Osteocyte (in vitro differentiated cells): ENCODE data around the gene G6PC3. TPM values are rescaled to one million over a fixed set of nuclear protein-coding genes. Genes with fewer than 3 reads are reported as not detected.

ENCODE experiments used
- DNase-seq: peaks from one replicate; pipeline ENCODE4 v3.0.0; 2021; ENCODE audit warnings: mixed read lengths; ENCODE audit not compliant: unreplicated experiment; ENCODE audit errors: extremely low spot score
- H3K27ac Mint-ChIP-seq: one replicate; pipeline ENCODE4 v1.8.0; 2021; ENCODE audit warnings: mild to moderate bottlenecking, mixed read lengths; ENCODE audit not compliant: unreplicated experiment
- H3K27me3 Mint-ChIP-seq: one replicate; pipeline ENCODE4 v1.8.0; 2021; ENCODE audit warnings: mixed read lengths; ENCODE audit not compliant: unreplicated experiment
- H3K36me3 Mint-ChIP-seq: one replicate; pipeline ENCODE4 v1.8.0; 2021; ENCODE audit warnings: mixed read lengths; ENCODE audit not compliant: unreplicated experiment
- H3K4me1 Mint-ChIP-seq: one replicate; pipeline ENCODE4 v1.8.0; 2021; ENCODE audit warnings: mixed read lengths; ENCODE audit not compliant: unreplicated experiment
- H3K4me3 Mint-ChIP-seq: one replicate; pipeline ENCODE4 v1.8.0; 2021; ENCODE audit warnings: mild to moderate bottlenecking, moderate library complexity, mixed read lengths; ENCODE audit not compliant: unreplicated experiment
- H3K9me3 Mint-ChIP-seq: one replicate; pipeline ENCODE4 v1.8.0; 2021; ENCODE audit warnings: mixed read lengths; ENCODE audit not compliant: unreplicated experiment
- total RNA-seq: library from RNA; stranded (reverse); gene quantifications from 2 replicates; pipeline ENCODE4 v1.2.1, GENCODE V29; 2021
- TF ChIP-seq, protein P1 (sequence below): fragments of 200-600 bp; sonication (generic); IDR thresholded peaks from 2 replicates; pipeline ENCODE4 v1.5.0; 2021; ENCODE audit warnings: antibody characterized with exemption, mild to moderate bottlenecking, moderate library complexity

G6PC3 gene
- total RNA-seq, 1 donor from 2014 or later = 60.3 TPM

DNA sequence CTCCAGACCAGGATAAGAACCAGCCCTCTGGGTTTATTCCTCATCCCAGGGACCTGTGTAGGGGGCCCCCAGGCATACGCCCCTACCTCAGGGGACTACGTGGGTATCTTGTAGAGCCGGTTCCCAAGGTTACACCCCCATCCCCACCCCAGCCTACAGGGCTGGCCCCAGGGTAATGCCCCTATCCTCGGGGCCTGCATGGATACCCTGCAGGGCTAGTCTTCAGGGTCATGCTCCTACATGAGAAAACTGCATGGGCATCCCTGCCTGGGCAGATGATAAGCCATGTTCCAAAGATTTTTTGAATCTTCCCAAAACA, 38.7 kb downstream of the G6PC3 start:
- no peaks in the 10 kb centered on the region for H3K9me3 Mint-ChIP-seq
- peaks cover 44% of the 10 kb centered on the region for H3K4me1 Mint-ChIP-seq
- peaks cover 11% of the 10 kb centered on the region for H3K36me3 Mint-ChIP-seq
- no peak for DNase-seq
- H3K27me3 Mint-ChIP-seq = no peaks in the 10 kb centered on the region
- H3K27ac Mint-ChIP-seq = peak overlapping the region; percentile 95
- TF ChIP-seq, protein P1, sequence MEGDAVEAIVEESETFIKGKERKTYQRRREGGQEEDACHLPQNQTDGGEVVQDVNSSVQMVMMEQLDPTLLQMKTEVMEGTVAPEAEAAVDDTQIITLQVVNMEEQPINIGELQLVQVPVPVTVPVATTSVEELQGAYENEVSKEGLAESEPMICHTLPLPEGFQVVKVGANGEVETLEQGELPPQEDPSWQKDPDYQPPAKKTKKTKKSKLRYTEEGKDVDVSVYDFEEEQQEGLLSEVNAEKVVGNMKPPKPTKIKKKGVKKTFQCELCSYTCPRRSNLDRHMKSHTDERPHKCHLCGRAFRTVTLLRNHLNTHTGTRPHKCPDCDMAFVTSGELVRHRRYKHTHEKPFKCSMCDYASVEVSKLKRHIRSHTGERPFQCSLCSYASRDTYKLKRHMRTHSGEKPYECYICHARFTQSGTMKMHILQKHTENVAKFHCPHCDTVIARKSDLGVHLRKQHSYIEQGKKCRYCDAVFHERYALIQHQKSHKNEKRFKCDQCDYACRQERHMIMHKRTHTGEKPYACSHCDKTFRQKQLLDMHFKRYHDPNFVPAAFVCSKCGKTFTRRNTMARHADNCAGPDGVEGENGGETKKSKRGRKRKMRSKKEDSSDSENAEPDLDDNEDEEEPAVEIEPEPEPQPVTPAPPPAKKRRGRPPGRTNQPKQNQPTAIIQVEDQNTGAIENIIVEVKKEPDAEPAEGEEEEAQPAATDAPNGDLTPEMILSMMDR = no peak
- no peak overlapping the region for H3K4me3 Mint-ChIP-seq

DNA sequence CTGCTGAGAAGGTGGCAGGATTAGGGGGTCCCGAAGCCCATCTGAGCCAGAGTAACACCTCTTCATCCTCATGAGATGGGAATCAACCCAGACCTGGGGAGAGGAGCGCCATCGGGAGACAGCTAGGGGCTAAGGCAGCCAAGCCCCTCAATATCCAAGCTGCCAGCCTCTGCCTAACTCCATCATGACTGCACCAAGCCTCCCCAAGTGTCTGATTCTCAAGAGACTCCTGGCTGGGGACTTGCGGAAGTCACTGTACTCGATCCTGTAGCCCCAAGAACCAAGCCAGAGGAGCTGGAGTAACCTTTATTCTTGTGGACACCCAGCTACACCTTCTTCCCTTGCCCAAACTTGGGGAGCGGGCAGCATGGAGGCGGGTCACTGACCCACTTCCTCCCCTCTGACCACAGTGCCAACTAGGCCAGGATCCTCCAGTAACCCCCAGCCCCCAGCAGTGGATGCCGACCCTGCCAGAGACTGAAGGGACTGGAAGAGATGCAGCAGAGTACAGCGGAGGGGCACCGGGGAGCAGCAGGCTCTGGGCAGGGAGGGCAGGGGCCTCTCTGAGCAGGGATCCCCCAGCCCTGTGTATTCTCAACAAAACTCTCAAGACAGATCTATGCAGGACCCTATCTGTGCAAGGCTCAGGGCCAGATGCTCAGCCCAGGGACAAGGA, 39.6 kb downstream of the G6PC3 start:
- Mint-ChIP-seq H3K4me1 (peaks cover 44% of the 10 kb centered on the region), H3K9me3 (no peaks in the 10 kb centered on the region), H3K27ac (peak overlapping the region; percentile 54), H3K36me3 (peaks cover 8% of the 10 kb centered on the region), H3K4me3 (peak overlapping the region; percentile 32), H3K27me3 (no peaks in the 10 kb centered on the region)
- no peak for DNase-seq
- TF ChIP-seq, protein P1 = no peak

DNA sequence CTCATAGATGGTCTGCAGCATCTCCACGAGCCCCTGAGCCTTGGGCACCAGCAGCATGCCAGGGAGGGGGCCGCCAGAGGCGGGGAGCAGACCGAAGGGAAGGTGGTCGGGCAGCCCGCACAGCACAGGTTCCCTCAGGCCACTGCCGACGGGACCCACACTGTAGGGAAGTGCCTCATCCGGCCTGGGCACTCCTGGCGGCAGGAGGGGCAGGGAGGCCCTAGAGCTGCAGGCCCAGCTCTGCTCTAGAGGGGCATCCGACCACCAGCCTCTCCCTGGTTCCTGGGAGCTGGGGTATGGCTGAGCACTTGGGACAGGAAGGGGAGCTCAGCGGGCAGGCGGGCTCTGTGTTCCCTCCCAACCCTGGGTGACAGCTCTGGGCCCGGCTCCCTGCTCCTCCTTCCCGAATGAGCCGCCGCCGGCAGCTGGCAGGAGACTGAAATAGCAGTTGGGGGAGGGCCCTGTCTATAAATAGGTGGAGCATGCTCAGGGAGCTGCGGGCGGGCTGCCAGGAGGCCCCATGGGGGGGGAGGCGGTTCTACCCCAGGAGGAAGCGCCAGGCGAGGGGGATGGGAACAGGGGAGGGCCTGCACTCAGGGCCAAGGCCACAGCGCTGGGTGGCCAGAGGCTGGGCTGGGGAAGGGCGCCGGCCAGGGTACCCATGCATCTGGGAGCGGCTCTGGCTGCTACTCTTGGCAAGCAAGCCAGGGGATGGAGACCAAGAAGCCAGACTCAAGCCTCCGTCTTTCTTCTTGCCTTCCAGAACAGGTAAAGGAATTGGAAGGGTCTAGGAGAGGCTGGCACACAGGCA, 40.5 kb downstream of the G6PC3 start:
- Mint-ChIP-seq H3K27ac (peak overlapping the region; percentile 54), H3K4me3 (peak overlapping the region; percentile 32), H3K36me3 (peaks cover 8% of the 10 kb centered on the region), H3K9me3 (no peaks in the 10 kb centered on the region), H3K27me3 (no peaks in the 10 kb centered on the region), H3K4me1 (peaks cover 44% of the 10 kb centered on the region)
- TF ChIP-seq, protein P1 = no peak
- DNase-seq = peak; percentile 97

DNA sequence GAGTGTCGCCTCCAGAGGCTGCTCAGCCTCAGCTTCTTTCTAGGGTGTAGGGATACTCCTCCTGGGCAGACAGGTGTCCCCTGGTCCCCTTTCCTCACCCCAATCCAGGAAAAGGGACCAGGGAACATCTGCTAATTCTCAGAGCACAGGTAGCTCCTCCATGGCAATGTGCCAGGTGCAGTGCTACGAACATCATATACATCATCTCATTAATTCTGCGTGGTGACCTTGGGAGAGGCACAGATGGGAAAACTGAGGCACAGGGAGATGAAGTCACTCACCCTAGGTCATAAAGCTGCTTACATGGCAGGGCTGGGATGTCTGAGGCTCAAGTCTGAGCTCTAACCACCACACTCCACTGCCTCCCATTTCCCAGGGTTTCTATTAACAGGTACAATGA, 41.2 kb downstream of the G6PC3 start:
- peak overlapping the region; percentile 18 for H3K27ac Mint-ChIP-seq
- DNase-seq = no peak
- peaks cover 10% of the 10 kb centered on the region for H3K36me3 Mint-ChIP-seq
- H3K9me3 Mint-ChIP-seq = no peaks in the 10 kb centered on the region
- H3K27me3 Mint-ChIP-seq = no peaks in the 10 kb centered on the region
- H3K4me3 Mint-ChIP-seq = no peak overlapping the region
- TF ChIP-seq, protein P1 = no peak
- H3K4me1 Mint-ChIP-seq = peaks cover 44% of the 10 kb centered on the region
